Mucosa of gallbladder (tissue), 1 donor: ENCODE data around the gene FARP1. TPM values are rescaled to one million over a fixed set of nuclear protein-coding genes. Genes with fewer than 3 reads are reported as not detected.

ENCODE experiments used
- DNase-seq: peaks from one replicate; pipeline ENCODE4 v3.0.0-alpha.2; 2020; ENCODE audit warnings: low spot score
- total RNA-seq: library from RNA; stranded (reverse); gene quantifications from one replicate; pipeline ENCODE4 v1.2.1, GENCODE V29; 2021
- donor health status: DM: no; HTN: no; CAD: no.

Gene FARP1
- total RNA-seq, 1 donor from 2014 or later, result 112 TPM

- DNase-seq, result no peak
These were observed 32.1 kb downstream of the FARP1 start for GRCh38 chr13:98175043-98175442.

- no peak for DNase-seq
These were observed 32.9 kb downstream of the FARP1 start for GRCh38 chr13:98175823-98176222.

- DNase-seq, result no peak
These were observed 34.1 kb downstream of the FARP1 start, which contains the start of gene RNF113B for GRCh38 chr13:98176777-98177608. RNF113B (minus strand) TSS chr13:98177269; CDS start chr13:98177236, 33 bp downstream.

- DNase-seq, result no peak
These were observed 37.2 kb downstream of the FARP1 start for GRCh38 chr13:98180092-98180491.

- DNase-seq, result no peak
These were observed 38.4 kb downstream of the FARP1 start for GRCh38 chr13:98181111-98181815.

- DNase-seq, result no peak
These were observed 39.3 kb downstream of the FARP1 start for GRCh38 chr13:98182153-98182552.

GRCh38 chr13:98182589-98182988, 39.7 kb downstream of the FARP1 start:
- DNase-seq, result no peak

- DNase-seq, result no peak
These were observed 41.9 kb downstream of the FARP1 start for GRCh38 chr13:98184792-98185191.

- no peak for DNase-seq
These were observed 44.5 kb downstream of the FARP1 start for GRCh38 chr13:98187155-98187964.

- no peak for DNase-seq
These were observed 45.0 kb downstream of the FARP1 start for GRCh38 chr13:98187965-98188261.

GRCh38 chr13:98188544-98189166, 45.8 kb downstream of the FARP1 start:
- no peak for DNase-seq

- DNase-seq, result no peak
These were observed 47.1 kb downstream of the FARP1 start for GRCh38 chr13:98189841-98190505.

- no peak for DNase-seq
These were observed 48.1 kb downstream of the FARP1 start for GRCh38 chr13:98190889-98191444.

GRCh38 chr13:98192008-98192407, 49.1 kb downstream of the FARP1 start:
- no peak for DNase-seq

GRCh38 chr13:98195054-98195791, 52.3 kb downstream of the FARP1 start:
- DNase-seq, result no peak

GRCh38 chr13:98198683-98199082, 55.8 kb downstream of the FARP1 start:
- DNase-seq, result no peak

GRCh38 chr13:98199480-98199879, 56.6 kb downstream of the FARP1 start:
- DNase-seq, result no peak

GRCh38 chr13:98200211-98200878, 57.5 kb downstream of the FARP1 start:
- DNase-seq, result no peak

GRCh38 chr13:98201189-98201588, 58.3 kb downstream of the FARP1 start:
- DNase-seq, result no peak

- DNase-seq, result no peak
These were observed 59.1 kb downstream of the FARP1 start for GRCh38 chr13:98201984-98202383.
